B cell (primary cell): ENCODE results near the gene ZDHHC24. TPM values are rescaled to one million over a fixed set of nuclear protein-coding genes. Genes with fewer than 3 reads are reported as not detected.

Experiments
- ATAC-seq: fragments of 200-7000 bp; cut with Tn5 transposase; one replicate; pipeline ENCODE4 v1.10.0; 2021; ENCODE audit warnings: low read depth, mild to moderate bottlenecking, moderate number of reproducible peaks, moderate library complexity
- CTCF ChIA-PET: fragments of 350-600 bp; sonication (Branson Sonifier 250); formaldehyde crosslinking; loops from one replicate; lab custom pipeline; 2021; ENCODE audit warnings: antibody characterized with exemption, inconsistent platforms; lab: Charles Lee
- POLR2A ChIA-PET: fragments of 350-600 bp; sonication (Branson Sonifier 250); formaldehyde crosslinking; loops from one replicate; lab custom pipeline; 2021; ENCODE audit warnings: antibody characterized with exemption; lab: Charles Lee
- DNase-seq: peaks from one replicate; pipeline ENCODE4 v3.0.0; 2013
- H2AFZ ChIP-seq: 2 replicates; pipeline ENCODE4 v1.6.1; 2012; ENCODE audit warnings: mild to moderate bottlenecking, low read depth, low read length; ENCODE audit not compliant: insufficient read depth, poor library complexity, severe bottlenecking
- H3K27ac ChIP-seq, 2 donors: 1 replicate in 1 of 2; 2 replicates in 1 of 2; pipeline ENCODE4 v1.5.1; 2012 to 2013; ENCODE audit warnings: low read length in 2 of 2, mild to moderate bottlenecking in 2 of 2, moderate library complexity in 1 of 2
- H3K27me3 ChIP-seq, 4 experiments: fragments of 200-600 bp in 1 of 4; sonication (generic) in 1 of 4; replicated peaks in 1 of 4; 1 replicate in 2 of 4; 2 replicates in 2 of 4; pipeline versions ENCODE4 v1.6.1 to v1.7.0; 2013 to 2016; ENCODE audit warnings: low read length in 3 of 4, mild to moderate bottlenecking in 2 of 4, mixed read lengths in 1 of 4, moderate library complexity in 1 of 4; ENCODE audit not compliant: insufficient read depth in 4 of 4, control insufficient read depth in 3 of 4; ENCODE audit errors: control extremely low read depth in 1 of 4
- H3K36me3 ChIP-seq, 2 experiments: replicated peaks in 1 of 2; 1 replicate in 1 of 2; 2 replicates in 1 of 2; pipeline versions ENCODE4 v1.6.1 to v1.7.1; 2013; ENCODE audit warnings: low read length in 1 of 2; ENCODE audit not compliant: insufficient read depth in 2 of 2, control insufficient read depth in 1 of 2; ENCODE audit errors: control extremely low read depth in 1 of 2, extremely low read depth in 1 of 2
- H3K4me1 ChIP-seq, 2 donors: fragments of 200-600 bp in 1 of 2; sonication (generic) in 1 of 2; 1 replicate in 1 of 2; 2 replicates in 1 of 2; pipeline versions ENCODE4 v1.5.1 to v1.6.1; 2013 to 2017; ENCODE audit warnings: low read length in 2 of 2; ENCODE audit not compliant: control insufficient read depth in 2 of 2, insufficient read depth in 2 of 2
- H3K4me2 ChIP-seq: replicated peaks from 2 replicates; pipeline ENCODE3; 2012; ENCODE audit warnings: mild to moderate bottlenecking, low read depth, low read length; ENCODE audit not compliant: poor library complexity, severe bottlenecking
- H3K4me3 ChIP-seq, 5 experiments: fragments of 200-600 bp in 1 of 5; sonication (generic) in 1 of 5; 1 replicate in 3 of 5; 2 replicates in 2 of 5; pipeline versions ENCODE4 v1.5.1 to v1.7.0; 2011 to 2016; ENCODE audit warnings: low read length in 4 of 5, mild to moderate bottlenecking in 4 of 5, low read depth in 2 of 5, control low read depth in 1 of 5, moderate library complexity in 1 of 5; ENCODE audit not compliant: insufficient read depth in 1 of 5; ENCODE audit errors: control extremely low read depth in 1 of 5, extremely low read depth in 1 of 5
- H3K79me2 ChIP-seq: fragments of 200-600 bp; sonication (generic); one replicate; pipeline ENCODE4 v1.6.0; 2016; ENCODE audit warnings: low read length; ENCODE audit not compliant: control insufficient read depth, insufficient read depth
- H3K9ac ChIP-seq: fragments of 200-600 bp; sonication (generic); 2 replicates; pipeline ENCODE4 v1.6.1; 2017; ENCODE audit warnings: mild to moderate bottlenecking, low read length, moderate library complexity
- H3K9me3 ChIP-seq, 3 donors: one replicate each; pipeline versions ENCODE4 v1.6.1 to v1.7.1; 2013; ENCODE audit warnings: low read length in 2 of 3; ENCODE audit not compliant: control insufficient read depth in 2 of 3, insufficient read depth in 1 of 3; ENCODE audit errors: control extremely low read depth in 1 of 3
- H4K20me1 ChIP-seq: 2 replicates; pipeline ENCODE4 v1.6.0; 2012; ENCODE audit warnings: mild to moderate bottlenecking, low read length; ENCODE audit not compliant: insufficient read depth, control insufficient read depth, poor library complexity, severe bottlenecking
- H3K27ac Mint-ChIP-seq: one replicate; pipeline ENCODE4 v1.8.0; 2021; ENCODE audit warnings: mixed read lengths
- H3K27me3 Mint-ChIP-seq: one replicate; pipeline ENCODE4 v1.8.0; 2021; ENCODE audit warnings: mixed read lengths
- H3K4me1 Mint-ChIP-seq: one replicate; pipeline ENCODE4 v1.8.0; 2021; ENCODE audit warnings: mixed read lengths
- H3K4me3 Mint-ChIP-seq: one replicate; pipeline ENCODE4 v1.8.0; 2021; ENCODE audit warnings: mixed read lengths
- H3K9me3 Mint-ChIP-seq: one replicate; pipeline ENCODE4 v1.8.0; 2022; ENCODE audit warnings: mixed read lengths; ENCODE audit not compliant: insufficient read depth
- EZH2 ChIP-seq: IDR thresholded peaks from 2 replicates; pipeline ENCODE4 v1.6.1; 2012; ENCODE audit warnings: borderline replicate concordance, low read depth, mild to moderate bottlenecking, moderate library complexity, low read length; ENCODE audit not compliant: insufficient read depth, poor library complexity, severe bottlenecking
- WGBS: methylation state at CpG from one replicate; pipeline ENCODE4 v1.1.5; 2013; ENCODE audit warnings: missing lambda C conversion rate; ENCODE audit not compliant: insufficient coverage; 5-methylcytosine and 5-hydroxymethylcytosine counted together
- intact Hi-C: fragments of 100-400 bp; cut with micrococcal nuclease; formaldehyde crosslinking; loops from one replicate; pipeline ENCODE4 v1.10.0; 2022
- polyA plus RNA-seq: library from polyadenylated mRNA; depleted of rRNA; stranded (reverse); fragments of >200 nt; gene quantifications from 2 replicates; pipeline ENCODE4 v1.2.3, GENCODE V29; 2012
- total RNA-seq, 2 donors: library from RNA; stranded (reverse); fragments of 120-200 nt in 1 of 2; gene quantifications; 1 replicate in 1 of 2; 2 replicates in 1 of 2; pipeline versions ENCODE4 v1.2.3 to v1.2.4, GENCODE V29; 2013 to 2022
- TF ChIP-seq, protein P1 (sequence below): fragments of 200-600 bp; IDR thresholded peaks from one replicate; pipeline ENCODE4 v1.8.0; 2022; ENCODE audit warnings: antibody characterized with exemption, mild to moderate bottlenecking

The ZDHHC24 gene
- total and polyA plus RNA-seq, 2 donors (not counting 1 experiment from before 2014, with no cell fraction given): 29.7 to 32.6 TPM

DNA sequence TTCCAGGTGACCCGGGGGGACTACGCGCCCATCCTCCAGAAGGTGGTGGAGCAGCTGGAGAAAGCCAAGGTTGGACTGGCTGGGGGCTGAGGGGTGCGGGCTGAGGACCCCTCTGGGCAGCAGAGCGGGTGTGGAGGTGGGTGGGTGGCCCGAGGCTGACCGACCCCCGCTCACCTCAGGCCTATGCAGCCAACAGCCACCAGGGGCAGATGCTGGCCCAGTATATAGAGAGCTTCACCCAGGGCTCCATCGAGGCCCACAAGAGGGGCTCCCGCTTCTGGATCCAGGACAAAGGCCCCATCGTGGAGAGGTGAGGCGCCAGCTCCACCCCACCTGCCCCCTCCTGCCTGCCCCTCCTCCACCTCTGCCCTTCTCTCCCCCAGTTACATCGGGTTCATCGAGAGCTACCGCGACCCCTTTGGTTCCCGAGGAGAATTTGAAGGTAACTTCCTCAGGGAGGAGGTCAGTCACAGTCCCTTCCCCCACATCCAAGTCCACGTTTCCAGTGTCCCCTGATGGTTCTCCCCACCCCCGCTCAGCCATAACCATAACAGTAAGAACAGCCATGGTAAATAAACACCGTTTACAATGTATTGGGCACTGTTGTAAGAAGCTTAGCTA, 54.4 kb downstream of the ZDHHC24 start:
- no peak overlapping the region for H2AFZ ChIP-seq
- TF ChIP-seq, protein P1, sequence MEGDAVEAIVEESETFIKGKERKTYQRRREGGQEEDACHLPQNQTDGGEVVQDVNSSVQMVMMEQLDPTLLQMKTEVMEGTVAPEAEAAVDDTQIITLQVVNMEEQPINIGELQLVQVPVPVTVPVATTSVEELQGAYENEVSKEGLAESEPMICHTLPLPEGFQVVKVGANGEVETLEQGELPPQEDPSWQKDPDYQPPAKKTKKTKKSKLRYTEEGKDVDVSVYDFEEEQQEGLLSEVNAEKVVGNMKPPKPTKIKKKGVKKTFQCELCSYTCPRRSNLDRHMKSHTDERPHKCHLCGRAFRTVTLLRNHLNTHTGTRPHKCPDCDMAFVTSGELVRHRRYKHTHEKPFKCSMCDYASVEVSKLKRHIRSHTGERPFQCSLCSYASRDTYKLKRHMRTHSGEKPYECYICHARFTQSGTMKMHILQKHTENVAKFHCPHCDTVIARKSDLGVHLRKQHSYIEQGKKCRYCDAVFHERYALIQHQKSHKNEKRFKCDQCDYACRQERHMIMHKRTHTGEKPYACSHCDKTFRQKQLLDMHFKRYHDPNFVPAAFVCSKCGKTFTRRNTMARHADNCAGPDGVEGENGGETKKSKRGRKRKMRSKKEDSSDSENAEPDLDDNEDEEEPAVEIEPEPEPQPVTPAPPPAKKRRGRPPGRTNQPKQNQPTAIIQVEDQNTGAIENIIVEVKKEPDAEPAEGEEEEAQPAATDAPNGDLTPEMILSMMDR: no peak
- no peak for TF ChIP-seq EZH2
- ATAC-seq (no peak), DNase-seq (no peak)
- H3K4me2 ChIP-seq: no peak overlapping the region
- no peaks in the 10 kb centered on the region for H4K20me1 ChIP-seq
- Mint-ChIP-seq H3K4me3 (no peak overlapping the region), H3K27ac (no peak overlapping the region), H3K27me3 (no peaks in the 10 kb centered on the region), H3K4me1 (no peaks in the 10 kb centered on the region), H3K9me3 (no peaks in the 10 kb centered on the region)
- no peak overlapping the region for H3K4me3 ChIP-seq
- no peaks in the 10 kb centered on the region for H3K4me1 ChIP-seq
- no peak overlapping the region for H3K9ac ChIP-seq
- H3K27ac ChIP-seq: no peak overlapping the region
- H3K27me3 ChIP-seq: no peaks in the 10 kb centered on the region
- no peaks in the 10 kb centered on the region for H3K79me2 ChIP-seq
- peaks cover 0 to 56% of the 10 kb centered on the region in 2 experiments for H3K36me3 ChIP-seq
- WGBS: 96% methylated on average over 9 of the region's 20 CpGs
- POLR2A ChIA-PET: interaction anchor here (0.6 kb wide), 1 partner anchor 1180 kb away, joined by 5 read pairs; no protein-coding TSS in a partner anchor
- CTCF ChIA-PET: interaction anchor here (0.8 to 1.0 kb wide), 3 partner anchors 86 to 169 kb away, joined by 3 to 4 read pairs (median 3); no protein-coding TSS in a partner anchor
- intact Hi-C loops: no loop called here
- H3K9me3 ChIP-seq: no peaks in the 10 kb centered on the region

DNA sequence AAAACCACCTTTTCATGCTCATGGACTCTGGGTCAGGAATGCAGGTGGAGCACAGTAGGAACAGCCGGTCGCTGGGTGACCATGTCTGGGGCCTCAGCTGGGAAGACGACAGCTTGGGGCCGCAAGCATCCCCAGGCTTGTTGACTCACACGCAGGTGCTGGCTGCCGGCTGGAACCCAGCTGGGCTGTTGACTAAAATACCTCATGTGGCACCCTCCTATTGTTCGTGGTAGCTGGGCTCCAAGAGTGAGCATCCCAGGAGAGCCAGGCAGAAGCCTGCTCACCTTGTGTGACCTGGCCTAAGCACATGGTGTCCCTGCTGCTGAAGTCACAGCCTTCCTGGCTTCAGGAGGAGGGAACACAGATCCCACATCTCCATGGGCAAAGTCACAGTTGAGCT, 56.2 kb downstream of the ZDHHC24 start:
- ChIA-PET POLR2A (interaction anchor here (1.0 kb wide), 1 partner anchor 30 kb away, joined by 3 read pairs; no protein-coding TSS in a partner anchor), CTCF (interaction anchor here (0.6 kb wide), 1 partner anchor 934 kb away, joined by 3 read pairs; no protein-coding TSS in a partner anchor)
- Histone ChIP-seq H3K27ac (no peak overlapping the region), H2AFZ (no peak overlapping the region), H3K4me3 (no peak overlapping the region), H3K27me3 (no peaks in the 10 kb centered on the region), H3K4me2 (no peak overlapping the region), H4K20me1 (no peaks in the 10 kb centered on the region), H3K9ac (no peak overlapping the region), H3K9me3 (no peaks in the 10 kb centered on the region), H3K36me3 (peaks cover 0 to 54% of the 10 kb centered on the region in 2 experiments), H3K79me2 (no peaks in the 10 kb centered on the region), H3K4me1 (no peaks in the 10 kb centered on the region)
- DNase-seq (no peak), ATAC-seq (no peak)
- no peaks in the 10 kb centered on the region for H3K9me3 Mint-ChIP-seq
- H3K27me3 Mint-ChIP-seq: no peaks in the 10 kb centered on the region
- no peak for TF ChIP-seq EZH2
- TF ChIP-seq, protein P1: no peak
- WGBS: 93% methylated on average over 7 of the region's 7 CpGs
- no peak overlapping the region for H3K27ac Mint-ChIP-seq
- no peak overlapping the region for H3K4me3 Mint-ChIP-seq
- no peaks in the 10 kb centered on the region for H3K4me1 Mint-ChIP-seq
- intact Hi-C loops: no loop called here
